Measurements from ENCODE around the gene KCNK7. TPM values are rescaled to one million over a fixed set of nuclear protein-coding genes. Genes with fewer than 3 reads are reported as not detected.
A peak's percentile ranks its signal among the peaks of the same experiment; 100 is the strongest.

The KCNK7 gene
- total and polyA plus RNA-seq, 8 donors, result 0.21 to 2.0 (median 0.48) TPM; not detected in 1

GRCh38 chr11:65590240-65590738 lies 5.3 kb downstream of the KCNK7 start:
- Histone ChIP-seq H3K27me3 (no peaks in the 10 kb centered on the region), H3K36me3 (peaks cover 0 to 76% of the 10 kb centered on the region in 2 donors), H3K9me3 (no peaks in the 10 kb centered on the region), H3K27ac (peak overlapping the region in 1 of 2 donors; percentile 41), H3K4me1 (peaks cover 12 to 76% of the 10 kb centered on the region in 2 donors), H3K4me3 (no peak overlapping the region)
- ATAC-seq, result no peak
- no peak for TF ChIP-seq CTCF (IDR thresholded peaks at IDR 0.05)
- intact Hi-C loops (cut with DNase I), result loop anchor here in 1 of 2 donors (10.0 kb wide), 1 partner anchor 45 kb away; no protein-coding TSS in a partner anchor
- peak in 1 of 4 donors; percentile 80 for DNase-seq

GRCh38 chr11:65589444-65590239 lies 6.0 kb downstream of the KCNK7 start:
- TF ChIP-seq CTCF (IDR thresholded peaks at IDR 0.05), result no peak
- DNase-seq, result no peak
- ATAC-seq, result no peak
- Histone ChIP-seq H3K4me3 (no peak overlapping the region), H3K27me3 (no peaks in the 10 kb centered on the region), H3K9me3 (no peaks in the 10 kb centered on the region), H3K36me3 (peaks cover 0 to 81% of the 10 kb centered on the region in 2 donors), H3K4me1 (peaks cover 10 to 73% of the 10 kb centered on the region in 2 donors), H3K27ac (peak overlapping the region in 1 of 2 donors; percentile 55)
- intact Hi-C loops (cut with DNase I), result loop anchor here in 1 of 2 donors (10.0 kb wide), 1 partner anchor 45 kb away; no protein-coding TSS in a partner anchor

GRCh38 chr11:65588199-65589054 lies 7.2 kb downstream of the KCNK7 start:
- DNase-seq, result peak in 2 of 4 donors; percentile 71 to 87
- Histone ChIP-seq H3K4me3 (peak overlapping the region in 1 of 2 donors; percentile 24), H3K9me3 (no peaks in the 10 kb centered on the region), H3K27ac (peak overlapping the region in 1 of 2 donors; percentile 84), H3K4me1 (peaks cover 10 to 65% of the 10 kb centered on the region in 2 donors), H3K27me3 (no peaks in the 10 kb centered on the region), H3K36me3 (peaks cover 0 to 86% of the 10 kb centered on the region in 2 donors)
- intact Hi-C loops (cut with DNase I), result no loop called here
- peak; percentile 66 for ATAC-seq
- peak; percentile 36 to 62 for TF ChIP-seq CTCF (IDR thresholded peaks at IDR 0.05)

GRCh38 chr11:65586676-65587075 lies 8.9 kb downstream of the KCNK7 start:
- Histone ChIP-seq H3K27ac (peak overlapping the region in 1 of 2 donors; percentile 84), H3K27me3 (no peaks in the 10 kb centered on the region), H3K4me1 (peaks cover 8 to 53% of the 10 kb centered on the region in 2 donors), H3K36me3 (peaks cover 0 to 86% of the 10 kb centered on the region in 2 donors), H3K4me3 (peak overlapping the region in 1 of 2 donors; percentile 9), H3K9me3 (no peaks in the 10 kb centered on the region)
- ATAC-seq (no peak), DNase-seq (no peak)
- intact Hi-C loops (cut with DNase I), result no loop called here
- no peak for TF ChIP-seq CTCF (IDR thresholded peaks at IDR 0.05)

Measured in left lung (tissue), 10 donors.